ENCODE data around the gene ZNF593.

Gene ZNF593

DNA sequence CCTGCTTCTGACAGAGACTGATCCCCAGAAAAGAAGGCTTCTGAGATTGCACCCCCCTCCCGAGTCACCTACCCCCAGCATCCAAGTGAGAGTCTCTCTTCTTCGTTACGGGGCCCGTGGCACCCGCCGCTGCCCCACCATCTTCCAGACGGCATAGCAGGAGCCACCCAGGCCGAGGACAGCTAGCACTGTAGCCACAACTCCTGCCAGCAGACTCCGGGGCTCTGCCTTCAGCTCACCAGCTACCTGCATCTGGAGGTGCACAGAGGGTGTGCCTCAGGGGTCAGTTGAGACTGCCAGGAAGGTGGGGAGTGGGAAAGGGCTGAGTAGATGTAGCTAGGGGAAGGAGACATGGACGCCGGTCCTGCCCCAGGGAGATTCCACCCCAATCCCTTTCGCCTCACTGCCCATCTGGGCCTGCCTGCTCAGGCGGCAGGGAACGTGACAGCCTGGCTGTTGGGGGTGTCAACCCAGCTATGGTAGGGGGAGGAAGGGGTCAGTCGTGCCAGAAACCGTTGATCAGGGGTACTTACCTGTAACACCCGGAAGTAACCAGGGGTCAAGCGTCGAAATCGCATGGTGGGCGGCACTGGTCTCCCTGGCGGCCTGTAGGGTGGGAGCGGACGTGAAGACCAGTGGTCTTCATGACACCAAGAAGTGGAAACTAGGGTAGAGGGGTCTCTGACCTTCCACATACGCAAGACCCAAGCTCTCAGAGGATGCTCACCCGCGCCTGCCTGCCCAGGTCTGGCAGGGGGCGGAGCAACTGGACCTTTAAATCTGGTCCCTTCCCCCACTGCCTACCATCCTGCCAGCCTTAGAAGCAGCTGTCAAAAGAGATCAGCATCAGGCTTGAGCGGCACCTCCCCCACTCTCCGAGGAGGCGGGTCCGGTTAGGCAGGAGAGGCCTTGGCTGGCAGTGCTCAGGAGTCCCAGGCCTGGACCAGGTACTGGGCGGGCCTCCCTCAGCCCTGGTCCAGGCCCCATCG, 1.7 kb downstream of the ZNF593 start, which contains the start of gene ZNF593OS:
Gene ZNF593OS, minus strand, starts transcription at position 749 of the 989 bp plus-strand sequence. Its CDS starts 171 bp downstream, at position 578.
- no peak for DNase-seq

- no peak for DNase-seq
Measured at GRCh38 chr1:26175346-26175745, 5.6 kb downstream of the ZNF593 start.

- DNase-seq, result peak; percentile 47
Measured at GRCh38 chr1:26177182-26177684, 7.5 kb downstream of the ZNF593 start, which contains the start of gene CNKSR1. Gene CNKSR1, plus strand, starts transcription at chr1:26177491. Its CDS starts 57 bp downstream, at chr1:26177548.

GRCh38 chr1:26180010-26180506, 10.3 kb downstream of the ZNF593 start:
- no peak for DNase-seq

DNA sequence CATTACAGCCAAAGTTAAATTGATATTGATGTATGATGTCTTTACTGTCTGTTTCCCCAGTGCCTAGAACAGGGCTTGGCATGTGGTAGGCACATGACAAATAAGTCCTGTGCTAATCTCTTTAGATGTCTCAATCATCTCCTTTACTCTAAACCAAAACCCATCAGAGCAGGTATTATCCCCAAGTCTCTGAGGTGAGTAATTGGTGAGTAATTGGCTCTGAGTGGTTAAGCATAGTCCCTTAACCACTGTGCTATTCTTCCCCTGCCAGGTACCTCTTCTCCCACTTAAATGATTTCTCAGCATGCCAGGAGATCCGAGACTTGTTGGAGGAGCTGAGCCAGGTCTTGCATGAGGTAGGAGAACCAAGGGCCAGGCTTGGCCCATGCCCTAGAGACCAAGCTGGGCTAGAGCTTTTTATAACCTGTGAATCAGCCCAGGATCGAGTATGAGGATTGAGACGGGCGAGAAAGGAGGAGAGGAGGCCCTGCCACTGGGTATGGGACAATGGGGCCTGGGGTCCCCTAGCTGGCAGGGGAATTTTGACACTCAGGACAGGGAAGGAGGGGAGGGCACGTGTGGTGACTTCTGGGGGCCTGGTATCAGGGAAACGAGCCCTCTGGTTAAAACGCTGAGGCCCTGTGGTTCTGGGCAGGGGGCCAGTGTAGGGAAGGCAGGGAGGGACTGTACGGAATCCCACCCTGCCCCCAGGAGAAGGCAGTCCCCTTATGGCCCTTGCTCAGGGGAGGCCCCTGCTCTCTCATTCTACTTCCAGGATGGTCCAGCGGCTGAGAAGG, 12.1 kb downstream of the ZNF593 start:
- no peak for DNase-seq

GRCh38 chr1:26182383-26182696, 12.6 kb downstream of the ZNF593 start:
- DNase-seq, result no peak

DNA sequence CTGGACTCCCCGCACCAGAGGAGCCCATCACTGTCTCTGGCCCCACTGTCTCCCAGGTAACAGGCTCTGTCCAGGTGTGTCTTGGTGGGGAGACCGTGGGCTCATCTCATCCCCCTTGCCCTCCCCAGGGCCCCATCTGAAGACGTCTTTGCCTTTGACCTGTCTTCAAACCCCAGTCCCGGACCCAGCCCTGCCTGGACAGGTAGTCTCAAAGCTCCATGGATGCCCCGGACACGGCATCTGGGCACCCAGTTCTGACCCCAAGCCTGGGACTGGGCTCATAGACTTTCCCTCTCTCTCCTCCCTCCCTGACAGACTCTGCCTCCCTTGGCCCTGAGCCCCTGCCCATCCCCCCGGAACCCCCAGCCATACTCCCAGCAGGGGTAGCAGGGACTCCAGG, 14.4 kb downstream of the ZNF593 start:
- DNase-seq, result no peak

- no peak for DNase-seq
Measured at GRCh38 chr1:26184883-26185282, 15.2 kb downstream of the ZNF593 start.

DNA sequence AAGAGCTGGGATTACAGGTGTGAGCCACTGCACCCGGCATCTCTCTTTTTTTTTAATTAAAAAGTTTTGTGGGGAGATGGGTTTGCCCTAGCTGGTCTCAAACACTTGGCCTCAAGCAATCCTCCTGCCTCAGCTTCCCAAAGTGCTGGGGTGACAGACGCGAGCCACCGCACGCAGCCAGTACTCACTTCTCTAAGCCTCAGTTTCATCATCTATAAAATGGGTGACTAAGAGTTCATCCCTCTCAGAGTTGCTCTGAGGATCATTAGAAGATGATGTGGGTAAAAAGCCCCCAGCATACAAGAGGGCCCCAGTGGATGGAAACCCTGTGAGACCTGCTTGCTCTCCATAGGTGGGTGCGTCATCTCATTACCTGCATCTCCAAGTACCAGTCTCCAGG, 18.2 kb downstream of the ZNF593 start:
- no peak for DNase-seq

DNA sequence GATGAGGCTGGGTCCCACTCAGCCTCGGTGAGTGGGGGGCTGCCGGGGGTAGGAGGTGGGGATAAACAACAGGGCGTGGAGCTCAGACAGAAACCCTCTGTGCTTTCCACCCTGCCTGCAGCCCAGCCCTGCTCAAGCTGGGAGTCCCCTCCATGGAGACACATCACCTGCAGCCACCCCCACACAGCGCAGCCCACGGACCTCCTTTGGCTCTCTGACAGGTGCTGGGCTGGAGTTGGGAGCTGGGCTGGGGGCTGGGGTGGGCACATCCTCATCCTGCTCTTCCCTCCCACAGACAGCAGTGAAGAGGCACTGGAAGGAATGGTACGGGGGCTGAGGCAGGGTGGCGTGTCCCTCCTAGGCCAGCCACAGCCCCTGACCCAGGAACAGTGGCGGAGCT, 18.8 kb downstream of the ZNF593 start:
- no peak for DNase-seq

- no peak for DNase-seq
Measured at GRCh38 chr1:26189331-26189730, 19.6 kb downstream of the ZNF593 start.

- no peak for DNase-seq
Measured at GRCh38 chr1:26189751-26190275, 20.1 kb downstream of the ZNF593 start.

DNA sequence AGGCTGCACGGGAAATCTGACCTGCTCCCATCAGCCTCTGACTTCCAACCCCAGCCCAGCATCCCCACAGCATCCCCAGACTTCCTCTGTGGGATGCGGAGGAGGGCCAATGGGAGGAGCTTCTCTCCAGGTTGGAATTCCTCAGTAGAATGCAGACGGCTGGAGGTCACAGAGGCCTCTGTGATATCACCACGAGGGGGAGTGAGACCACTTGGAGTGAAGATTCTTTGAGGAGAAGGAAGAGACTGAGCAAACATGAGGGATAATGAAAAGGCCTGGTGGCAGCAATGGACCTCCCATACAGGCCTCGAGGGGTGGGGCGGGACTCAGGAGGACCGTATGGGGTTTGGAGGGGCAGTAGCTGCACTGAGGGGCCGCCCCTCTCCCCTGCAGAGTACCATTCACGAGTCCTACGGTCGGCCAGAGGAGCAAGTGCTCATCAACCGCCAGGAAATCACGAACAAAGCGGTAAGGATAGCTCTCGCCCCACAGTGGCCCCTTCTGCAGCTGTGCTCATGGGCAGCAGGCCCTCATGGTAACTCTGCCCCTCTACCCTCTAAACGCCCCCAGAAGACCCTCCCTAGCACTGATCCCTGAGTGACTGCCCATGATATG, 20.8 kb downstream of the ZNF593 start, which contains the start of gene CATSPER4:
Gene CATSPER4, plus strand, starts transcription at position 230 of the 615 bp plus-strand sequence. Its CDS starts 26 bp downstream, at position 256.
- DNase-seq, result no peak

- DNase-seq, result no peak
Measured at GRCh38 chr1:26191739-26192138, 22.0 kb downstream of the ZNF593 start.

DNA sequence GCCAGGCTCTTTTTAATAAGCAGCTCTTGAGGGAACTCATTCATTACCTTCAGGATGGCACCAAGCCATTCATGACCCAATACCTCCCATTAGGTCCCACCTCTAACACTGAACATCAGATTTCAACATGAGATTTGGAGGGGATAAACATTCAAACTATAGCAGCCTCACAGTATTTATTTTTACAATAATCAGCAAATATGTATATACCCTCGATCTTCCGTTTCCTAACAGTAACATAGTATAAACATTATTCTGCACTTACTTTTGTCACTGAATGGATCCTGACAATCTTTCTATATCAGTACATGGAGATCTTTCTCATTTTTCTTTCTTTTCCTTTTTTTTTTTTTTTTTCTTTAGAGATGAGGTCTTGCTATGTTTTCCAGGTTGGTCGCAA, 26.1 kb downstream of the ZNF593 start:
- DNase-seq, result no peak

GRCh38 chr1:26197301-26197700, 27.6 kb downstream of the ZNF593 start:
- DNase-seq, result no peak

- DNase-seq, result no peak
Measured at GRCh38 chr1:26197813-26198212, 28.1 kb downstream of the ZNF593 start.

- no peak for DNase-seq
Measured at GRCh38 chr1:26200413-26200812, 30.7 kb downstream of the ZNF593 start.

GRCh38 chr1:26203642-26204318, 34.1 kb downstream of the ZNF593 start:
- no peak for DNase-seq

DNA sequence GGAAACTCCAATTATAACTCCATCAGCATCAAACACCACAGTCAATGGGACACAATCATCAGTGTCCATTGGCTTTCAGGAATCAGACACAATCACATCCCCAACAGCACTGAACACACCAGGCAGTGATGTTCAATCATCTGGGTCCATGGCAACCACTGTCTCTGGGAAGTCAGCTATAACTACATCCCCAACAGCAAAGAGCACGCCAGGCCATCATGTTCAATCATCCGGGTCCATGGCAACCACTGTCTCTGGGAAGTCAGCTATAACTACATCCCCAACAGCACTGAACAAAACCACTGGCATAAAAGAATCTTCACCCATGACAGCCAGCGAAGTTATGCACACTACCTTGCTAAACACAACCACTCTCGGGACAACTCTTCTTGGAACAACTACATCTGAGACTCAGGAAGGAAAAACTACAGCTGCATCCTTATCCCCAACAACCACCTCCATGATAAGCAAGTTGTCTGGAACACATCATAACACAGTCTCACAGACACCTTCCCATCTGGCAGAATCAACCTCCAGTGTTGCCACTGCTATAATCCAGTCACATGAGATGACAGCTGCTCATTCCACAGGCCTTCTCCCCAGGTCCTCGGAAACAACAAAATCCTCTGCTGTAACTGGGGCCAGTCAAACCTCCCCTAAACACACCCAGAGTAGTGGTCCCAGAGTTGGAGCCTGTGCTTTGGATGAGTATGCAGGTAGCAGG, 40.6 kb downstream of the ZNF593 start:
- no peak for DNase-seq

GRCh38 chr1:26212726-26213125, 43.0 kb downstream of the ZNF593 start:
- no peak for DNase-seq
